Activated CD8-positive, alpha-beta memory T cell treated with anti-CD3 and anti-CD28 coated beads, Interleukin-2, amount 50 U/mL, for 4 hours (primary cell): ENCODE results near the gene CRYBG2.
"Not testable (repeated sequence)": the region's sequence is repeated elsewhere in the genome, so short reads cannot be mapped to it uniquely, and the experiment has no call there.

Experiments
- DNase-seq: peaks from one replicate; pipeline ENCODE4 v3.0.0-alpha.2; 2020

CRYBG2 gene

GRCh38 chr1:26292735-26293134 lies 61.2 kb downstream of the CRYBG2 start:
- not testable (repeated sequence) for DNase-seq

GRCh38 chr1:26291939-26292338 lies 62.0 kb downstream of the CRYBG2 start:
- no peak for DNase-seq

DNA sequence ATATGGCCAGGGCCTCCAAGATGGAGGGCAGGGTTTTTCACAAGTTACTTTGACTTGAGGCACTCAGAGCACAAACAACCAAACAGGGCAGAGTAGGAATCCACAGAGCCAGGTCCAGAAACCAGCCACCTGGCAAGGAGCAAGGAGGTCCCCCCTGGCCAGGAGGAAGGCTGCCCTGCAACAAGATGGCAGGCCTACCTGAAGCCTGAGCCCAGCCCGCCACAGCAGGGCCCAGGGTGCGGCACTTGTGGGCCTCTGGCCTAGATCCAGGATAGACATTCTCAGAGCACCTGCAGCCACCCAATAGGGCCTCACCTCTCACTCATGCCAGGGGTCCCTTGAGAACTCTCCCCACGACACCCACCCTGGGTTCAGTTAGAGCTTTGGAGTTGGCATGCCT lies 62.5 kb downstream of the CRYBG2 start:
- DNase-seq = no peak

DNA sequence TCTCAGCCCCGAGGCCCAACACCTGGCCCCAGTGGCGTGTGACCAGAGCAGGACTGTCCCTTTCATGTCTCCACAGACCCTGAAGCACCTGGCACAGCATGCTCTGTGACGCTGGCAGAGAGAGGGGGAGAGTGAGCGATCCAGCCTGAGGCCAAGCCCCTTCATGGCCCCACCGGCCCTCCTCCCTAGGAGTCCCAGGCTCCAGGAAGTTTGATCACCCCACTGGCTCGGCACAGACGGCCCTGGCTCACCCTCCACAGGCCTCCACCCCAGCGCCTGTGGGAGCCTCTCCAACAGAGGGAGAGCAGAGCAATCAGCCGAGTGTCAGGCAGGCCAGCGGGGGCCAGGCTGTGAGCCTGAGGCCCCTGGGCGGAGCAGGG lies 63.1 kb downstream of the CRYBG2 start:
- DNase-seq = no peak

DNA sequence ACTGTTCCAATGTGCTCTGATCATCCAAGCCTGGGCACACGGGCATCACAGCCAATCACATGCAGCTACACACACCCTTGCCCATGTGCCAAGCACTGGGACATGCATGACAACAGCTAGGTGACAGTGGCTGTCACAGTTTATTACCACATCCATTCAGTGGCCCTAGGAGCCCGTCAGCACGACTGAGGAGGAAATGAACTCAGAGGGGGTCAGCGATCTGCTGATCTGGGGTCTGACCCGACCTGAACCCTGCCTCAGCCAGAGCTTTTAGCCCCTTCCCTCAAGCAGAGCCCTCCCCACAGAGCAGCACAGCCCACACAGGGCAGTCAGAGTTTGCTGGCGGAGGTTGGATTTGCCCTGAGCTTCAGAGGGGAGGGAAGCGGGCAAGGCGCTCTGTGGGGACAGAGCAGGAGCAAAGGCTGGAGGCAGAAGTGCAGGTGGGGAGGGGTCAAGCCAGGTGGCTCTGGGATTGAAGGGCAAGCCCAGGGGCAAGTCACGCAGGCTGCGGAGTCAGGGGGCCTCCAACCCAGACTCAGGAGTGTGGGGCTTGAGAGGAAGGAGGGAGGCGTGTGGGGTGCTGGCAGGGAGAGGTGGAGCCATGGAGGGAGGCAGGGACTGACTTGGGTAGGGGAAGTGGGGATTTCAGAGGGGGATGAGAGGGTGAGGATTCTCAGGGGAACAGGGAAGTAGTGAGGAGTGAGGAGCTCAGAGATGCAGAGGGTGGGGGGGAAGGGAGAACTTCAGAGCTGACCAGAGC lies 63.6 kb downstream of the CRYBG2 start:
- DNase-seq = no peak

DNA sequence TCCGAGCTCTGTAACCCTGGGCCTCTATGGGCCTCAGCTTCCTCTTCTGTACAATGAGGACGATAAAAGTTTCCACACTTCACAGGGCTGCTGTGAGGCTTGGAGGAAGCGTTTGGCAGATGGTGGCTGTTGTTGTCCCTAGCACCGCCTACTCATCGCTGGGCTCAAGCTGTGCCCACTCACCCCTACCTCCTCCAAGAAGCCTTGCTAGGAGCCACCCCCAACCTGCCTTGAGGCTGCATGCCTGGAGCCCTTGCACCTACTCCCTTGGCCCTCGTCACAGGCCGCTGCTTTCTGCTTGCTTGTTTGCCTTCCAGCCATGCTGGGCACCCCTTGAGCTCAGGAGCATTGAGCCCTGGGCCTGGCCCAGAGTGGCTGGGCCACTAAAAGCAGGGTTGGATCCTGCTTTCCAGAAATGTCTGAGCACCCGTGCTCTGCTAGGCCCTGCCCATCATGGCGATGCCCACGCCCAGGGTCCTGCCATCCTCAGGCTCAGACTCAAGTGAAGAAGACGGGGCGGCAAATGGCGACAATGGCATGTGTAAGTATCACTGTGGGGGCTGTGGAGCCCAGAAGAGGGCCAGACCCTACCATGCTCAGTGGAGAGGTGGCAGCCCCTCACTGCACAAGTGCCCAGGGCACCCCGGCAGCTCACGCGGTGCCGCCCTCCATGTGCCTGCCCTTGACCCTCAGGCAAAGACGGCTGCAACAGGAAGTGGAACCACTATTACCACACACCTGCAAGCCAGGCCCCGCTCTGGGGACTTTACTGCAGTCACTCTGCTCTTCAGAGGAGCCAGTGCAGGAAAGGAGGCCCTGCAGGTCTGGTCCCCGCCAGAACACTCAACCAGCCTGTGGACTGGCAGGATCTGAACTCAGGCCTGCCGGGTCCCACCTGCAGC lies 64.5 kb downstream of the CRYBG2 start:
- DNase-seq = no peak

DNA sequence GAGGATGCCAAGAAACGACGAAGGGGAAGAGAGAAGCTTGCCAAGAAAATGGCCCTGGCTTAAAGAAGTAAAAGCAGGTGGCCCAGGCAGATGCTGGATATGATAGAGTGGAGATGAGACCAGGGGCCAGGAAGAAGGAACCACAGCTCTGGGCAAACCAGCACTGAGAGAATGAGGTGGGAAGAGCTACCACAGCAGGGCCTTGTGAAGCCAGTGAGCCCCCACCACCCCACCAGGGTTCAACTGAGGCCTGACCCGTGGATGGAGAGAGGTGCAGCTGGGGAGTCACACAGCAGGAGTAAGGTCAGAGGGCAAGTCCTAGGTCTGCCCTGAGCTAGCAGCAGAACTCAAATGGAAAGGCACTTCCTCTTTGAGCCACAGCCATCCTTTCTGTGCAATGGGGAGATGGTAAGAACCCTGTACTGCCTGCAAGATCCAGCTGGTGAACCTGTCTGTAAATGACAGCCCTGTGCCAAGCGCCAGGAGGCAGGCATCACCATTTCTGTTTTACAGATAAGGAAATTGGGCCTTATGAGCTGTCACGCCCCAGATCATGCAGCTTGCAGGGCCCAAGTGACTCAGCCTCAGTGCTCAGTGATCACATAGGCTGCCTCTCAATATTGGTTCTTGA lies 65.5 kb downstream of the CRYBG2 start:
- DNase-seq = peak; percentile 73

- no peak for DNase-seq
Observed at GRCh38 chr1:26287811-26288210, 66.1 kb downstream of the CRYBG2 start.

- DNase-seq = peak; percentile 49
Observed at GRCh38 chr1:26287033-26287711, 66.8 kb downstream of the CRYBG2 start.

DNA sequence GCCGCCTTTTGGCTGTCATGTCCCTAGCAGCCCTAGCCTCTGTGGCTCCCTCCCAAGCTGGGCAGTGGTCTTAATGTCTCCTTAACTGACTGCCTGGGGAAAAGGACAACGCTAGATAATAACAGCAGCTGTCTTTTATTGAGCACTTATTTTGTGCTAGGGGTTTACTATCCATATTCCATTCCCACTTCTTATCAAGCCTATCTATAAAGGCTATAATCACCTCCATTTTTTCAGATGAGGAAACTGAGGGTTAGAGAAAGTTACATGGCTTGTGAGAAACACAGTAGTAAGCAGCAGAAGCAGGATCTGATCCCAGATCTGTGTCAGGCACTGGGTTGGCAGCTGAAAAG lies 67.9 kb downstream of the CRYBG2 start:
- DNase-seq = no peak

- DNase-seq = no peak
Observed at GRCh38 chr1:26285366-26286063, 68.4 kb downstream of the CRYBG2 start.

DNA sequence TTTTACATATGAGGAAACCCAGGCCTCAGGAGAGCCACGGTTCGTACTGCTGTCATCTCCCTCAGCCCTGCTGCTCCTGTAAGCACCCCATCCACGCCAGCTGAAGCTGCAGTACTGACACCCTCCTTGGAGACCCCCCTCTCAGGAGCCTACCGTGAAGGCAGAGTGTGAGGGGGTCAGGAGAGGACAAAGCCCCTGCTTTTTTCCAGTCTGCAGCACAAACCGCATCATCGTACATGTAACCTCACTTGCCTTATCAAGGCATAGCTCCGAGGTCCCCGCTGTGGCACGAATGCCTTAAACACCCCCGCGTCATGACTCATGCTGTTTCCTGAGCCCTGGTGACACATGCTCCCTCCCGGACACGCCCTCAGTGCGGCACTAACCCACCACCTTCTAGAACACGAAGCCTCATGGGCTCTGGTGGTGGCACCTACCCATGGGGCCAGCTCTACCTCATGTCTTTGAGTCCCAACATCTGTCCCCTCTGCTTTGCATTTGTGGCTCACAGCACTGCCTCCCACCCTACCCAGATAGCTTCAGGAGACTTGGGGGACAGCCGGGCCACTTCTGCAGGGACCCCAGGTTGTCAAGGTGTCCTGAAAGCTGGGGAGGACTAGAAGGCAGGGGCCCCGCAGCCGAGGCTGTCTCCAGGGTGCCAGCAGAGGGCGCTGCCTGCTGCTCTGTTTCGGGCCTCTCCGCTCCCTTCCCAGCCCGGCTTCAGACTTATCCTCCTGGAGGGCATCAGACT lies 69.2 kb downstream of the CRYBG2 start:
- DNase-seq = peak; percentile 97

DNA sequence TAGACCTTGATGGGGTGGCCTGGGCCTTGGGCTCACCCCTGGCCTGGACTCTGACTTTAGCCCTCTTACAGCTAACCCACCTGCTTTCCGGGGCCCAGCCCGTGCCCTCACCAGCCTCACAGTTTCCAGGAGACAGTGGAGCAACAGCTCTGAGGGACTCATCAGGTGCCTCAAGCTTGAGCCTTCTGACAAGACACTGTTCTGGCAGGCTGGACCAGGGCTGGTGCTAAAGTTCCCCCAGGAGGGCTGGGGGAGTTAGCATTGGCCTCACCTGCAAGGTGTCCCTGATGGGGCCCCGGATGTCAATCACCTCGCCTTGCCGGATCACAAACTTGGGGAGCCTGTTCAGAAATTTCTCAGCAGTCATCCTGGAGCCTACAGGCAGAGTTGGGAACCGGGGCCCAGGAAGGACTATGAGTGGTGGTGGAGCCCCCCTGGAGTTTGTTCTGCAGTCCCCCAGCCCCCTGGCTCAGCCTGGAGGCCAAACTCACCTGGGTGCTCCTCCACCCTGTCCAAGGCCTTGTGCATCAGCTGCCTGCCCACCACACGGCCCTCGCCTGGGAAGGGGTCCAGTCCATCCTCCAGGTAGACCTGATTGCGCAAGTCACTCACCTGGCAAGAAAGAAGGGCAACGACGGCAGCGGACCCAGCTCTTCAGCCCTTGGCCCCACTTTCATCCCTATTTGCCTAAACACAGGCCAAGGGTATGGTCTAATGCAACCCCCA lies 69.9 kb downstream of the CRYBG2 start:
- no peak for DNase-seq

DNA sequence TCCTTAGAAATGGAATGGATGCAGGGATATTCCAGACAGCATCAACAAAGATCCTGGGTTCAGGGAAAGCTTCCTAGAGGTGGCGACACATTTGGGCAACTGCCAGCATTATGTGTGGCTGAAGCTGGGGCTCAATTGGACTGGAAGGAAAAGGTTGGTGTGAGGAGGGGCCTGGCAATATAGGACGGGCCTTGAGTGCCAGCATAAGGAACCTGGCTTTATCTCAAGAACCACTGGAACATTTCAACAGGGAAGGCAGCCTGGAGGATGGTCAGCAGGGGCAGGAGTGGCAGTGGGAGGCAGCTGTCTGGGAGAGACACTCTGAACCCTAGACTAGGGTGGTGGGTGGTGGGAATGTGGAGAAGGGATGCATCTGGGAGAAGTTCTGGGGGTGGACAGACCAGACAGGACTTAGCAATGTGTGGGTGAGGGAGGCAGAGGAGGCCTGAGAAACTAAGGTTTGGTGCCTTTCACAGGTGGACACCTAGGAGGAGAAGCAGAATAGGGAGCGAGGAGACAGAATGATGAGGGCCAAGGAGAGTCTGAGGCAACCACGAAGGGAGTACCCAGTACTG lies 70.6 kb downstream of the CRYBG2 start:
- DNase-seq = no peak

GRCh38 chr1:26282401-26282918 lies 71.5 kb downstream of the CRYBG2 start:
- DNase-seq = no peak

GRCh38 chr1:26281971-26282370 lies 72.0 kb downstream of the CRYBG2 start:
- DNase-seq = no peak

- DNase-seq = no peak
Observed at GRCh38 chr1:26281091-26281958, 72.6 kb downstream of the CRYBG2 start.

- DNase-seq = no peak
Observed at GRCh38 chr1:26280333-26281042, 73.4 kb downstream of the CRYBG2 start.
